ENCODE results near the gene CATSPER3.

Gene CATSPER3

DNA sequence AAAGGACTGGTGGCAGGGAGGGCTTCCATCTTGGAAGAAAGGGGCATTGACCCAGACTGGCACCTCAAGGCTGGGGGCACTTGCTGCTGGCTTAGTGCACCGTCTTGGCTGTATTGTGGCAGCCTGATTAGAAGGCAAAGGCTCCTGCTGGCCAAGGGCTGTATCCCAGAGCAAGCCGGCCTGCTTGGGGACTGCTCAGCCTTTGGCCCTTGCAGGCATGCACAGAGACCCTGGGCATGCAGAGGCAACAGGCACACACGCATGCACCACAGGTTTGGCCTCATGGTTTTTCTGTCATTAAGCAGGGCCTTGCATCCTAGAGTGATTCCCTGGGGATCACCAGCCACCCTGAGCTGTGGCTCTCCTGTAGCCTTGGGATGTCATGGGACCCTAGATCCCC lies 37.4 kb downstream of the CATSPER3 start:
- Histone ChIP-seq H4K20me1 (ENCODE audit: insufficient read depth, low read length) (no peaks in the 10 kb centered on the region), H3K4me3 (ENCODE audit: low read length) (no peak overlapping the region), H3K27me3 (replicated peaks; ENCODE audit: insufficient read depth, low read length) (no peaks in the 10 kb centered on the region), H3K4me2 (ENCODE audit: low read depth, low read length) (no peak overlapping the region), H2AFZ (ENCODE audit: low read length) (no peak overlapping the region), H3K9me3 (replicated peaks; ENCODE audit: insufficient read depth, low read length) (no peaks in the 10 kb centered on the region), H3K9me2 (replicated peaks; ENCODE audit: insufficient read depth, low read length) (no peaks in the 10 kb centered on the region), H3K9ac (ENCODE audit: low read length) (no peak overlapping the region), H3K27ac (ENCODE audit: low read length) (no peak overlapping the region), H3F3A (ENCODE audit: insufficient read depth, low read length) (no peaks in the 10 kb centered on the region), H3K4me1 (ENCODE audit: low read length) (peaks cover 2% of the 10 kb centered on the region; the same call in 1 of the 2 replicates), H3K79me2 (ENCODE audit: low read length) (no peaks in the 10 kb centered on the region), H3K36me3 (replicated peaks; ENCODE audit: insufficient read depth, low read length) (no peaks in the 10 kb centered on the region)
- DNase-seq: no peak
- no peak for TF ChIP-seq EZH2 (optimal IDR thresholded peaks at IDR 0.05; ENCODE audit: low read depth, low read length)

- Histone ChIP-seq H4K20me1 (ENCODE audit: insufficient read depth, low read length) (no peaks in the 10 kb centered on the region), H3K4me2 (ENCODE audit: low read depth, low read length) (no peak overlapping the region), H3K9me2 (replicated peaks; ENCODE audit: insufficient read depth, low read length) (no peaks in the 10 kb centered on the region), H3K27me3 (replicated peaks; ENCODE audit: insufficient read depth, low read length) (no peaks in the 10 kb centered on the region), H3K9me3 (replicated peaks; ENCODE audit: insufficient read depth, low read length) (no peaks in the 10 kb centered on the region), H3F3A (ENCODE audit: insufficient read depth, low read length) (no peaks in the 10 kb centered on the region), H2AFZ (ENCODE audit: low read length) (no peak overlapping the region), H3K4me1 (ENCODE audit: low read length) (peaks cover 6% of the 10 kb centered on the region; the same call in 1 of the 2 replicates), H3K4me3 (ENCODE audit: low read length) (no peak overlapping the region), H3K79me2 (ENCODE audit: low read length) (no peaks in the 10 kb centered on the region), H3K36me3 (replicated peaks; ENCODE audit: insufficient read depth, low read length) (no peaks in the 10 kb centered on the region), H3K9ac (ENCODE audit: low read length) (no peak overlapping the region), H3K27ac (ENCODE audit: low read length) (no peak overlapping the region)
- DNase-seq: no peak
- no peak for TF ChIP-seq EZH2 (optimal IDR thresholded peaks at IDR 0.05; ENCODE audit: low read depth, low read length)
- TF ChIP-seq CTCF (IDR thresholded peaks at IDR 0.05; ENCODE audit: low read length): no peak
- TF ChIP-seq EZH2phosphoT487 (IDR thresholded peaks at IDR 0.05; ENCODE audit: low read length): no peak
Observed at GRCh38 chr5:135007305-135007704, 39.6 kb downstream of the CATSPER3 start.

DNA sequence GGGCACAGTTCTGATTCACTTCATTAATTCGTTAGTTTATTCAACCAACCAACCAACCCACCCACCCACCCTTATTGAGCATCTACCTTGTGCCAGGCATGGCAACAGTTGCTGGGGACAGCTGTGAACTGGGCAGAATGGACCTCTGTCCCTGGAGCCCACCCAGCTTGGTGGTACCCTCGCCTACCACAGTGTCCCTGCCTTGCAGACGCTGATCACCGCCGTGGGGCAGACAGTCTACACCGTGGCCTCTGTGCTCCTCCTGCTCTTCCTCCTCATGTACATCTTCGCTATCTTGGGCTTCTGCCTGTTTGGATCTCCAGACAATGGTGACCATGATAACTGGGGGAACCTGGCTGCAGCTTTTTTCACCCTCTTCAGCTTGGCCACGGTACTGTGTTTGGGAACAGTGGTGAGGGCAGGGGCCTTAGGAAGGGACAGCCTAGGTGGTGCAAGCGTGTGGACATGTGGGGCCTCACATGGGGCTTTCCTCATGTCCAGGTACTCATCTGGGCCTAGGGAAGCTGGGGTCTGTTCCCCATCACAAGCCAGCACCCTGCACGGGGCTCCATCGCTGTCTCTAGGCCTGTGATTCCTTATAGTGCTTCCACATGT lies 40.1 kb downstream of the CATSPER3 start:
- Histone ChIP-seq H2AFZ (ENCODE audit: low read length) (no peak overlapping the region), H3K4me3 (ENCODE audit: low read length) (no peak overlapping the region), H3K79me2 (ENCODE audit: low read length) (no peaks in the 10 kb centered on the region), H3K9me2 (replicated peaks; ENCODE audit: insufficient read depth, low read length) (no peaks in the 10 kb centered on the region), H3K4me2 (ENCODE audit: low read depth, low read length) (no peak overlapping the region), H4K20me1 (ENCODE audit: insufficient read depth, low read length) (no peaks in the 10 kb centered on the region), H3K9ac (ENCODE audit: low read length) (no peak overlapping the region), H3K27me3 (replicated peaks; ENCODE audit: insufficient read depth, low read length) (no peaks in the 10 kb centered on the region), H3K27ac (ENCODE audit: low read length) (no peak overlapping the region), H3K9me3 (replicated peaks; ENCODE audit: insufficient read depth, low read length) (no peaks in the 10 kb centered on the region), H3F3A (ENCODE audit: insufficient read depth, low read length) (no peaks in the 10 kb centered on the region), H3K4me1 (ENCODE audit: low read length) (peaks cover 6% of the 10 kb centered on the region; the same call in 1 of the 2 replicates), H3K36me3 (replicated peaks; ENCODE audit: insufficient read depth, low read length) (no peaks in the 10 kb centered on the region)
- DNase-seq: no peak
- TF ChIP-seq EZH2phosphoT487 (IDR thresholded peaks at IDR 0.05; ENCODE audit: low read length): no peak
- TF ChIP-seq EZH2 (optimal IDR thresholded peaks at IDR 0.05; ENCODE audit: low read depth, low read length): no peak
- TF ChIP-seq CTCF (IDR thresholded peaks at IDR 0.05; ENCODE audit: low read length): no peak

- DNase-seq: no peak
- TF ChIP-seq EZH2phosphoT487 (IDR thresholded peaks at IDR 0.05; ENCODE audit: low read length) (no peak), CTCF (IDR thresholded peaks at IDR 0.05; ENCODE audit: low read length) (no peak), EZH2 (optimal IDR thresholded peaks at IDR 0.05; ENCODE audit: low read depth, low read length) (no peak)
- H3K4me3 ChIP-seq (ENCODE audit: low read length): no peak overlapping the region
Observed at GRCh38 chr5:135008556-135008955, 40.8 kb downstream of the CATSPER3 start.

More at GRCh38 chr5:135008556-135008955, 40.8 kb downstream of the CATSPER3 start:
- no peaks in the 10 kb centered on the region for H3K9me3 ChIP-seq (replicated peaks; ENCODE audit: insufficient read depth, low read length)
- H3K27ac ChIP-seq (ENCODE audit: low read length): no peak overlapping the region
- H4K20me1 ChIP-seq (ENCODE audit: insufficient read depth, low read length): no peaks in the 10 kb centered on the region
- H3K9ac ChIP-seq (ENCODE audit: low read length): no peak overlapping the region
- H3F3A ChIP-seq (ENCODE audit: insufficient read depth, low read length): no peaks in the 10 kb centered on the region
- no peaks in the 10 kb centered on the region for H3K9me2 ChIP-seq (replicated peaks; ENCODE audit: insufficient read depth, low read length)
- no peak overlapping the region for H2AFZ ChIP-seq (ENCODE audit: low read length)
- no peaks in the 10 kb centered on the region for H3K36me3 ChIP-seq (replicated peaks; ENCODE audit: insufficient read depth, low read length)
- H3K4me1 ChIP-seq (ENCODE audit: low read length): peaks cover 6% of the 10 kb centered on the region; the same call in 1 of the 2 replicates
- no peak overlapping the region for H3K4me2 ChIP-seq (ENCODE audit: low read depth, low read length)
- no peaks in the 10 kb centered on the region for H3K27me3 ChIP-seq (replicated peaks; ENCODE audit: insufficient read depth, low read length)
- no peaks in the 10 kb centered on the region for H3K79me2 ChIP-seq (ENCODE audit: low read length)

Measured in MM.1S (cell line).